MM.1S (cell line): ENCODE data around the gene RIMKLB.

Source experiments
- CTCF ChIP-seq: fragments of 300-600 bp; sonication (generic); IDR thresholded peaks from 2 replicates; pipeline ENCODE4 v1.5.1; 2016; ENCODE audit warnings: antibody characterized with exemption, low read length, mixed read lengths
- EZH2phosphoT487 ChIP-seq: fragments of 300-600 bp; sonication (generic); IDR thresholded peaks from 2 replicates; pipeline ENCODE4 v1.6.1; 2018; ENCODE audit warnings: antibody characterized with exemption, low read length

- TF ChIP-seq EZH2phosphoT487 (no peak), CTCF (no peak)
Measured at GRCh38 chr12:8695116-8695515, 2.7 kb upstream of the RIMKLB start.
